HepG2 (cell line): Measurements from ENCODE around the gene MC1R. TPM values are rescaled to one million over a fixed set of nuclear protein-coding genes. Genes with fewer than 3 reads are reported as not detected.
A peak's percentile ranks its signal among the peaks of the same experiment; 100 is the strongest.

Source experiments
- AGO2 ChIP-seq: fragments of 200-400 bp; formaldehyde crosslinking; optimal IDR thresholded peaks from 2 replicates; pipeline ENCODE3; 2017; ENCODE audit warnings: mild to moderate bottlenecking, low read depth, low read length, moderate library complexity
- HNF4G ChIP-seq, 2 experiments: sonication (generic) in 1 of 2; formaldehyde crosslinking in 1 of 2; IDR thresholded peaks; 2 replicates each; pipeline versions ENCODE4 v1.4.0 to v1.6.1; 2011 to 2020; ENCODE audit warnings: borderline replicate concordance in 2 of 2, low read depth in 2 of 2, mild to moderate bottlenecking in 2 of 2, low read length in 1 of 2, missing genetic modification reagents in 1 of 2, moderate library complexity in 1 of 2
- MAF1 ChIP-seq: sonication (generic); formaldehyde crosslinking; IDR thresholded peaks from 2 replicates; pipeline ENCODE4 v1.5.0; 2020; ENCODE audit warnings: missing genetic modification reagents, borderline replicate concordance
- MEIS2 ChIP-seq: sonication (generic); formaldehyde crosslinking; IDR thresholded peaks from 2 replicates; pipeline ENCODE4 v1.9.0; 2021; ENCODE audit warnings: mild to moderate bottlenecking, missing genetic modification reagents
- MYC ChIP-seq: sonication (generic); formaldehyde crosslinking; IDR thresholded peaks from 2 replicates; pipeline ENCODE4 v1.9.0; 2021; ENCODE audit warnings: missing genetic modification reagents, borderline replicate concordance
- PITX1 ChIP-seq: sonication (generic); formaldehyde crosslinking; IDR thresholded peaks from 2 replicates; pipeline ENCODE4 v1.5.1; 2020; ENCODE audit warnings: mild to moderate bottlenecking, missing genetic modification reagents
- RBFOX2 ChIP-seq: fragments of 200-400 bp; formaldehyde crosslinking; IDR thresholded peaks from 2 replicates; pipeline ENCODE4 v1.6.1; 2017; ENCODE audit warnings: low read depth, mild to moderate bottlenecking, low read length
- RELA ChIP-seq: sonication (generic); formaldehyde crosslinking; IDR thresholded peaks from 2 replicates; pipeline ENCODE4 v1.4.0; 2020; ENCODE audit warnings: missing genetic modification reagents
- RFXAP ChIP-seq: sonication (generic); formaldehyde crosslinking; IDR thresholded peaks from 2 replicates; pipeline ENCODE4 v1.4.0; 2020; ENCODE audit warnings: missing genetic modification reagents, borderline replicate concordance
- SMC3 ChIP-seq: IDR thresholded peaks from 2 replicates; pipeline ENCODE4 v1.6.1; 2011; ENCODE audit warnings: low read length, improper control_type of control experiment
- ZFP90 ChIP-seq: sonication (generic); formaldehyde crosslinking; IDR thresholded peaks from 2 replicates; pipeline ENCODE4 v1.8.0; 2022; ENCODE audit warnings: missing genetic modification reagents, mild to moderate bottlenecking, inconsistent platforms, borderline replicate concordance
- ZNF383 ChIP-seq: sonication (generic); formaldehyde crosslinking; IDR thresholded peaks from 2 replicates; pipeline ENCODE4 v1.4.0; 2020; ENCODE audit warnings: missing genetic modification reagents, mild to moderate bottlenecking, borderline replicate concordance
- ZNF569 ChIP-seq: sonication (generic); formaldehyde crosslinking; IDR thresholded peaks from 2 replicates; pipeline ENCODE4 v1.5.0; 2020; ENCODE audit warnings: mild to moderate bottlenecking, missing genetic modification reagents, moderate library complexity, borderline replicate concordance
- ZNF703 ChIP-seq: sonication (generic); formaldehyde crosslinking; IDR thresholded peaks from 2 replicates; pipeline ENCODE4 v1.5.1; 2020; ENCODE audit warnings: missing genetic modification reagents, mild to moderate bottlenecking, moderate library complexity, borderline replicate concordance
- ZNF746 ChIP-seq: sonication (generic); formaldehyde crosslinking; IDR thresholded peaks from 2 replicates; pipeline ENCODE4 v1.8.0; 2022; ENCODE audit warnings: mild to moderate bottlenecking, missing genetic modification reagents
- ZSCAN21 ChIP-seq: sonication (generic); formaldehyde crosslinking; IDR thresholded peaks from 2 replicates; pipeline ENCODE4 v1.8.0; 2022; ENCODE audit warnings: mild to moderate bottlenecking, missing genetic modification reagents, moderate library complexity, borderline replicate concordance
- polyA plus RNA-seq, 8 experiments: library from polyadenylated mRNA; depleted of rRNA in 3 of 8; stranded (reverse) in 7 of 8; unstranded in 1 of 8; fragments of >200 nt; fragmentation: Illumina TruSeq in 4 of 8; extraction: Trizol in 4 of 8; gene quantifications; 2 replicates each; pipeline versions ENCODE4 v1.2.1 to v1.2.3, GENCODE V29; 2011 to 2016; ENCODE audit warnings: low read depth in 4 of 8, missing spikeins in 1 of 8, mixed read lengths in 1 of 8; ENCODE audit not compliant: insufficient read depth in 1 of 8
- total RNA-seq, 5 experiments: library from RNA; depleted of rRNA; stranded (reverse); fragments of >200 nt; fragmentation: Illumina TruSeq; extraction: Trizol; gene quantifications; 2 replicates each; pipeline ENCODE4 v1.2.3, GENCODE V29; 2016; ENCODE audit warnings: low read depth in 1 of 5
- TF ChIP-seq, protein P1 (sequence below): sonication (generic); formaldehyde crosslinking; IDR thresholded peaks from 2 replicates; pipeline ENCODE4 v1.4.0; 2020; ENCODE audit warnings: missing genetic modification reagents
- TF ChIP-seq, protein P2 (sequence below): sonication (generic); formaldehyde crosslinking; IDR thresholded peaks from 2 replicates; pipeline ENCODE4 v1.8.0; 2022; ENCODE audit warnings: mild to moderate bottlenecking, missing genetic modification reagents, moderate library complexity
- TF ChIP-seq, protein P3 (sequence below): sonication (generic); formaldehyde crosslinking; IDR thresholded peaks from 2 replicates; pipeline ENCODE4 v1.4.0; 2020; ENCODE audit warnings: missing genetic modification reagents, mild to moderate bottlenecking, borderline replicate concordance
- TF ChIP-seq, protein P4 (sequence below): sonication (generic); formaldehyde crosslinking; IDR thresholded peaks from 2 replicates; pipeline ENCODE4 v1.4.0; 2020; ENCODE audit warnings: missing genetic modification reagents, borderline replicate concordance

Gene MC1R
- total and polyA plus RNA-seq, 2 of the 13 experiments (the other 11 are each of a cell fraction or from before 2014, with no cell fraction given) = 9.1 to 14.8 TPM

DNA sequence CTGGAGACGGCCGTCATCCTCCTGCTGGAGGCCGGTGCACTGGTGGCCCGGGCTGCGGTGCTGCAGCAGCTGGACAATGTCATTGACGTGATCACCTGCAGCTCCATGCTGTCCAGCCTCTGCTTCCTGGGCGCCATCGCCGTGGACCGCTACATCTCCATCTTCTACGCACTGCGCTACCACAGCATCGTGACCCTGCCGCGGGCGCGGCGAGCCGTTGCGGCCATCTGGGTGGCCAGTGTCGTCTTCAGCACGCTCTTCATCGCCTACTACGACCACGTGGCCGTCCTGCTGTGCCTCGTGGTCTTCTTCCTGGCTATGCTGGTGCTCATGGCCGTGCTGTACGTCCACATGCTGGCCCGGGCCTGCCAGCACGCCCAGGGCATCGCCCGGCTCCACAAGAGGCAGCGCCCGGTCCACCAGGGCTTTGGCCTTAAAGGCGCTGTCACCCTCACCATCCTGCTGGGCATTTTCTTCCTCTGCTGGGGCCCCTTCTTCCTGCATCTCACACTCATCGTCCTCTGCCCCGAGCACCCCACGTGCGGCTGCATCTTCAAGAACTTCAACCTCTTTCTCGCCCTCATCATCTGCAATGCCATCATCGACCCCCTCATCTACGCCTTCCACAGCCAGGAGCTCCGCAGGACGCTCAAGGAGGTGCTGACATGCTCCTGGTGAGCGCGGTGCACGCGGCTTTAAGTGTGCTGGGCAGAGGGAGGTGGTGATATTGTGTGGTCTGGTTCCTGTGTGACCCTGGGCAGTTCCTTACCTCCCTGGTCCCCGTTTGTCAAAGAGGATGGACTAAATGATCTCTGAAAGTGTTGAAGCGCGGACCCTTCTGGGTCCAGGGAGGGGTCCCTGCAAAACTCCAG, 1.1 kb downstream of the MC1R start (continued):
- TF ChIP-seq, protein P1, sequence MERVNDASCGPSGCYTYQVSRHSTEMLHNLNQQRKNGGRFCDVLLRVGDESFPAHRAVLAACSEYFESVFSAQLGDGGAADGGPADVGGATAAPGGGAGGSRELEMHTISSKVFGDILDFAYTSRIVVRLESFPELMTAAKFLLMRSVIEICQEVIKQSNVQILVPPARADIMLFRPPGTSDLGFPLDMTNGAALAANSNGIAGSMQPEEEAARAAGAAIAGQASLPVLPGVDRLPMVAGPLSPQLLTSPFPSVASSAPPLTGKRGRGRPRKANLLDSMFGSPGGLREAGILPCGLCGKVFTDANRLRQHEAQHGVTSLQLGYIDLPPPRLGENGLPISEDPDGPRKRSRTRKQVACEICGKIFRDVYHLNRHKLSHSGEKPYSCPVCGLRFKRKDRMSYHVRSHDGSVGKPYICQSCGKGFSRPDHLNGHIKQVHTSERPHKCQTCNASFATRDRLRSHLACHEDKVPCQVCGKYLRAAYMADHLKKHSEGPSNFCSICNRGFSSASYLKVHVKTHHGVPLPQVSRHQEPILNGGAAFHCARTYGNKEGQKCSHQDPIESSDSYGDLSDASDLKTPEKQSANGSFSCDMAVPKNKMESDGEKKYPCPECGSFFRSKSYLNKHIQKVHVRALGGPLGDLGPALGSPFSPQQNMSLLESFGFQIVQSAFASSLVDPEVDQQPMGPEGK = no peak
- TF ChIP-seq SMC3 (no peak), RBFOX2 (peak; percentile 61), MAF1 (CRISPR knock-in tag) (no peak), ZNF703 (CRISPR knock-in tag) (no peak), MEIS2 (no peak), RFXAP (CRISPR knock-in tag) (no peak), RELA (CRISPR knock-in tag) (no peak), AGO2 (peak; percentile 11), ZNF569 (CRISPR knock-in tag) (no peak), ZSCAN21 (CRISPR knock-in tag) (peak; percentile 49; the same call in 1 of the 2 replicates), ZNF383 (CRISPR knock-in tag) (no peak), ZFP90 (CRISPR knock-in tag) (0 out of 2 replicates have a peak, but pooled peaks have one; percentile 6), HNF4G (IDR thresholded peaks at IDR 0.05; ENCODE audit: borderline replicate concordance, low read depth, low read length) (no peak), HNF4G (CRISPR knock-in tag; IDR thresholded peaks at IDR 0.05; ENCODE audit: borderline replicate concordance, low read depth) (no peak), ZNF746 (peak; percentile 54; the same call in 1 of the 2 replicates), PITX1 (no peak), MYC (CRISPR knock-in tag) (no peak)
- TF ChIP-seq, protein P2, sequence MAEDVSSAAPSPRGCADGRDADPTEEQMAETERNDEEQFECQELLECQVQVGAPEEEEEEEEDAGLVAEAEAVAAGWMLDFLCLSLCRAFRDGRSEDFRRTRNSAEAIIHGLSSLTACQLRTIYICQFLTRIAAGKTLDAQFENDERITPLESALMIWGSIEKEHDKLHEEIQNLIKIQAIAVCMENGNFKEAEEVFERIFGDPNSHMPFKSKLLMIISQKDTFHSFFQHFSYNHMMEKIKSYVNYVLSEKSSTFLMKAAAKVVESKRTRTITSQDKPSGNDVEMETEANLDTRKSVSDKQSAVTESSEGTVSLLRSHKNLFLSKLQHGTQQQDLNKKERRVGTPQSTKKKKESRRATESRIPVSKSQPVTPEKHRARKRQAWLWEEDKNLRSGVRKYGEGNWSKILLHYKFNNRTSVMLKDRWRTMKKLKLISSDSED (CRISPR knock-in tag) = no peak
- TF ChIP-seq, protein P3, sequence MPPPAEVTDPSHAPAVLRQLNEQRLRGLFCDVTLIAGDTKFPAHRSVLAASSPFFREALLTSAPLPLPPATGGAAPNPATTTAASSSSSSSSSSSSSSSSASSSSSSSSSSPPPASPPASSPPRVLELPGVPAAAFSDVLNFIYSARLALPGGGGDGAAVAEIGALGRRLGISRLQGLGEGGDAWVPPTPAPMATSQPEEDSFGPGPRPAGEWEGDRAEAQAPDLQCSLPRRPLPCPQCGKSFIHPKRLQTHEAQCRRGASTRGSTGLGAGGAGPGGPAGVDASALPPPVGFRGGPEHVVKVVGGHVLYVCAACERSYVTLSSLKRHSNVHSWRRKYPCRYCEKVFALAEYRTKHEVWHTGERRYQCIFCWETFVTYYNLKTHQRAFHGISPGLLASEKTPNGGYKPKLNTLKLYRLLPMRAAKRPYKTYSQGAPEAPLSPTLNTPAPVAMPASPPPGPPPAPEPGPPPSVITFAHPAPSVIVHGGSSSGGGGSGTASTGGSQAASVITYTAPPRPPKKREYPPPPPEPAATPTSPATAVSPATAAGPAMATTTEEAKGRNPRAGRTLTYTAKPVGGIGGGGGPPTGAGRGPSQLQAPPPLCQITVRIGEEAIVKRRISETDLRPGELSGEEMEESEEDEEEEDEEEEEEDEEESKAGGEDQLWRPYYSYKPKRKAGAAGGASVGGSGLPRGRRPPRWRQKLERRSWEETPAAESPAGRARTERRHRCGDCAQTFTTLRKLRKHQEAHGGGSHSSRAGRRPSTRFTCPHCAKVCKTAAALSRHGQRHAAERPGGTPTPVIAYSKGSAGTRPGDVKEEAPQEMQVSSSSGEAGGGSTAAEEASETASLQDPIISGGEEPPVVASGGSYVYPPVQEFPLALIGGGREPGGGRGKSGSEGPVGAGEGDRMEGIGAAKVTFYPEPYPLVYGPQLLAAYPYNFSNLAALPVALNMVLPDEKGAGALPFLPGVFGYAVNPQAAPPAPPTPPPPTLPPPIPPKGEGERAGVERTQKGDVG (CRISPR knock-in tag) = no peak
- TF ChIP-seq, protein P4, sequence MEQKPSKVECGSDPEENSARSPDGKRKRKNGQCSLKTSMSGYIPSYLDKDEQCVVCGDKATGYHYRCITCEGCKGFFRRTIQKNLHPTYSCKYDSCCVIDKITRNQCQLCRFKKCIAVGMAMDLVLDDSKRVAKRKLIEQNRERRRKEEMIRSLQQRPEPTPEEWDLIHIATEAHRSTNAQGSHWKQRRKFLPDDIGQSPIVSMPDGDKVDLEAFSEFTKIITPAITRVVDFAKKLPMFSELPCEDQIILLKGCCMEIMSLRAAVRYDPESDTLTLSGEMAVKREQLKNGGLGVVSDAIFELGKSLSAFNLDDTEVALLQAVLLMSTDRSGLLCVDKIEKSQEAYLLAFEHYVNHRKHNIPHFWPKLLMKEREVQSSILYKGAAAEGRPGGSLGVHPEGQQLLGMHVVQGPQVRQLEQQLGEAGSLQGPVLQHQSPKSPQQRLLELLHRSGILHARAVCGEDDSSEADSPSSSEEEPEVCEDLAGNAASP = no peak
